Stimulated activated CD4-positive, alpha-beta T cell treated with anti-CD3 and anti-CD28 coated beads, Interleukin-2, amount 100 ng/mL, for 48 hours (primary cell): ENCODE measurements around the gene NDUFV2.
"Not testable (repeated sequence)": the region's sequence is repeated elsewhere in the genome, so short reads cannot be mapped to it uniquely, and the experiment has no call there.

Source experiments
- DNase-seq, 2 donors: peaks; one replicate each; pipeline ENCODE4 v3.0.0-alpha.2; 2020

The NDUFV2 gene

DNA sequence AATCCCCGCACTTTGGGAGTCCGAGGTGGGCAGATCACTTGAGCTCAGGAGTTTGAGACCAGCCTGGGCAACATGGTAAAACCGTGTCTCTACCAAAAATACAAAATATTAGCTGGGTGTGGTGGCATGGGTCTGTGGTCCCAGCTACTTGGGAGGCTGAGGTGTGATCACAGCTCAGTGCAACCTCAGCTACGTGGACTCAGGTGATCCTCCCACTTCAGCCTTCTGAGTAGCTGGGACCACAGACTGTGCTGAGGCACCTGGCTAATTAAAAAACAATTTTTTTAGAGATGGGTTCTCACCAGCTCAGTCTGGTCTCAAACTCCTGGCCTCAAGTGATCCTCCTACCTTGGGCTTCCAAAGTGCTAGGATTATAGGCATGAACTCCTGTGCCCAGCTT is 57.5 kb downstream of the NDUFV2 start:
- DNase-seq: no peak

DNA sequence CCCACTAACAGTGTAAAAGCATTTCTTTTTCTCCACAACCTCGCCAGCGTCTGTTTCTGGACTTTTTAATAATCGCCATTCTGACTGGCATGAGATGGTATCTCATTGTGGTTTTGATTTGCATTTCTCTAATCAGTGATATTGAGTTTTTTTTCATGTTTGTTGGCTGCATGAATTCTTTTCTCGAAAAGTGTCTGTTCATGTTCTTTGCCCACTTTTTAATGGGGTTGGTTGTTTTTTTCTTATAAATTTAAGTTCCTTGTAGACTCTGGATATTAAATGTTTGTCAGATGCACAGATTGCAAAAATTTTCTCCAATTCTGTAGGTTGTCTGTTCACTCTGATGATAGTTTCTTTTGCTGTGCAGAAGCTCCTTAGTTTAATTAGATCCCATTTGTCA is 60.2 kb downstream of the NDUFV2 start:
- DNase-seq: not testable (repeated sequence)

DNA sequence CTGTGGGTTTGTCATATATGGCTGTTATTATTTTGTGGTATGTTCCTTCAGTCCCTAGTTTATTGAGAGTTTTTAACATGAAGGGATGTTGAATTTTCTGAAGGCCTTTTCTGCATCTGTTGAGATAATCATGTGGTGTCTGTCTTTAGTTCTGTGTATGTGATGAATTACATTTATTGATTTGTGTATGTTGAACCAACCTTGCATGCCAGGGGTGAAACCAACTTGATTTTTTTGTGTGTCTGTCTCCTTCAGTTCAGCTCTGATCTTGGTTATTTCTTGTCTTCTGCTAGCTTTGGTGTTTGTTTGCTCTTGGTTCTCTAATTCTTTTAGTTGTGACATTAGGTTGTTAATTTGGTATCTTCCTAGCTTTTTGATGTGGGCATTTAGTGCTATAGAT is 61.6 kb downstream of the NDUFV2 start:
- DNase-seq: not testable (repeated sequence)

DNA sequence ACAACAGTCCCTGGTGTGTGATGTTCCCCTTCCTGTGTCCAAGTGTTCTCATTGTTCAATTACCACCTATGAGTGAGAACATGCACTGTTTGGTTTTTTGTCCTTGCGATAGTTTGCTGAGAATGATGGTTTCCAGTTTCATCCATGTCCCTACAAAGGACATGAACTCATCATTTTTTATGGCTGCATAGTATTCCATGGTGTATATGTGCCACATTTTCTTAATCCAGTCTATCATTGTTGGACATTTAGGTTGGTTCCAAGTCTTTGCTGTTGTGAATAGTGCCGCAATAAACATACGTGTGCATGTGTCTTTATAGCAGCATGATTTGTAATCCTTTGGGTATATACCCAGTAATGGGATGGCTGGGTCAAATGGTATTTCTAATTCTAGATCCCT is 63.4 kb downstream of the NDUFV2 start:
- DNase-seq: not testable (repeated sequence)

DNA sequence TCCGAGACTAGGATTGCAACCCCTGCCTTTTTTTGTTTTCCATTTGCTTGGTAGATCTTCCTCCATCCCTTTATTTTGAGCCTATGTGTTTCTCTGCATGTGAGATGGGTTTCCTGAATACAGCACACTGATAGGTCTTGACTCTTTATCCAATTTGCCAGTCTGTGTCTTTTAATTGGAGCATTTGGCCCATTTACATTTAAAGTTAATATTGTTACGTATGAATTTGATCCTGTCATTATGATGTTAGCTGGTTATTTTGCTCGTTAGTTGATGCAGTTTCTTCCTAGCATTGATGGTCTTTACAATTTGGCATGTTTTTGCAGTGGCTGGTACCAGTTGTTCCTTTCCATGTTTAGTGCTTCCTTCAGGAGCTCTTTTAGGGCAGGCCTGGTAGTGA is 67.0 kb downstream of the NDUFV2 start:
- DNase-seq: not testable (repeated sequence)

DNA sequence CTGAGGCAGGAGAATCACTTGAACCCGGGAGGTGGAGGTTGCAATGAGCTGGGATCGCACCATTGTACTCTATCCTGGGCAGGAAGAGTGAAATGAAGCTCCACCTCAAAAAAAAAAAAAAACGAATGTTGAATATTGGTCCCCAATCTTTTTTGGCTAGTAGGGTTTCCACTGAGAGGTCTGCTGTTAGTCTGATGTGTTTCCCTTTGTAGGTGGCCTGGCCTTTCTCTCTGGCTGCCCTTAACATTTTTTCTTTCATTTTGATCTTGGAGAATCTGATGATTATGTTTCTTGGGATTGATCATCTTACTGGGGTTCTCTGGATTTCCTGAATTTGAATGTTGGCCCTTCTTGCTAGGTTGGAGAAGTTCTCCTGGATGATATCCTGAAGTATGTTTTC is 69.4 kb downstream of the NDUFV2 start:
- not testable (repeated sequence) for DNase-seq

DNA sequence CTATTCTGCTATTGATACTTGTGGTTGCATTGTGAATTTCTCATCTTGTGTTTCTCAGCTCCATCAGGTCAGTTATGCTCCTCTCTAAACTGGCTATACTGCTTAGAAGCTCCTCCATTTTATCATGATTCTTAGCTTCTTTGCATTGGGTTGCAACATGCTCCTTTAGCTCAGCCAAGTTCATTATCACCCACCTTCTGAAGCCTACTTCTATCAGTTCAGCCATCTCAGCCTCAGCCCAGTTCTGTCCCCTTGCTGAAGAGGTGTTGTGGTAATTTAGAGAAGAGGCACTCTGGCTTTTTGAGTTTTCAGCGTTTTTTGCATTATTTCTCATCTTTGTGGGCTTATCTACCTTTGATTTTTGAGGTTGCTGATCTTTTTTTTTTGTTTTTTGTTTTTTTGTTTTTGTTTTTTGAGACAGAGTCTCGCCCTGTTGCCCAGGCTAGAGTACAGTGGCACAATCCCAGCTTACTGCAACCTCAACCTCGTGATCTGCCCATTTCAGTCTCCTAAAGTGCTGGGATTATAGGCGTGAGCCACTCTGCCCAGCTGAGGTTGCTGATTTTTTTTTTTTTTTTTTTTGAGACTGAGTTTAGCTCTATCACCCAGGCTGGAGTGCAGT is 70.1 kb downstream of the NDUFV2 start:
- no peak for DNase-seq

DNA sequence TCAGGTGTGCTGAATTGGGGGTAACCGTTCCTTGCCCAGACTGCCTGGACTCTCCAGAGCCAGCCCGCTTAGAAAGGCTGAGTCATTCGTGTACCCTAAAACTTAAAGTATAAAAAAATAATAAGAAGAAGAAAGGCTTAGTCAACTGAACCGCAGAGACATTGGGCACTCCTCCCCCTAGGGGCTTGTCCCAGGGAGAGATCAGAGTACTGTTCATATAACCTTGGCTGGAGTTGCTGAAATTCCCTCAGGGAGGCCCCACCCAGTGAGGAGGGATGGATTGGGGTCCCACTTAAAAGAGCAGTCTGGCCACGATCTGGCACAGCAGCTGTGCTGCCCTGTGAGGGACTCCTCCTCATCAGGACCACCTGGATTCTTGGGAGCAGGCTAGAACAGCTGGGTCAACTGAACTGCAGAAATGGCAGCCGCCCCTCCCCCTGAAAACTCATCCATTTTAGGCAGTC is 71.3 kb downstream of the NDUFV2 start:
- no peak for DNase-seq

DNA sequence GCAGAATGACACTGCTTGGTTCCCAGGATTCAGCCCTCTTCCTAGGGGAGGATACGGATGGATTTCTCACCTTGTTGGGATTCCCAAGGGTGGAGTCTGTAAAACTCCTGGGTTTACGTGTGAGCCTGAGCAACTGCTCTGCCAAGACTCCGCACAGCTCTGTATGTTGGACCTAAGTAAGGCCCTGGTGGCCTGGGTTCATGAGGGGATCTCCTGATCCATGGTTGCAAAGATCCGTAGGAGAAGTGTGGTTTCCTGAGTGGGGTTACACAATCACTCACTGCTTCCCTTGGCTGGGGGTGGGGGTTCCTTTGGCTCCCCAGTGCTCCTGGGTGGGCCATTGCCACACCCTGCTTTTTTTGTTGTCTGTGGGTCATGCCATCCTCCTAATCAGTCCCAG is 71.8 kb downstream of the NDUFV2 start:
- no peak for DNase-seq

DNA sequence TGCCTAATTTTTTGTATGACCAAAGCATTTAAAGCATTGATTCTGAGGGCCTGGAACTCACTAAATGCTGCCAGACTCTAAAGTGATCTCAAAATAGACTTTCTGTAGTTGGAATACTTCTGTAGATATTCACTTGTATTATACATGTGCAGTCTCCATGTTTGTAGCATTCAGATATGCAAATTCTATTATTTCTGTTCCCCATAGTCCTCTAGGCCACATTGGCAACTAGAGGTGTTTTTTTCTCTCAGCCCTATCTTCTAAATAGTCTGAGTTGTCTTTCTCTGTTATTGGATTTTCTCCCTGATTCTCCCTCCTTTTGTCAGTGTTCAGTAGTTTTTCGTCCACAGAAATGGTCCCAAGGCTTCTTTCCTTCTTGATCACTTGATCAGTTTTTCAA is 72.6 kb downstream of the NDUFV2 start:
- DNase-seq: no peak

DNA sequence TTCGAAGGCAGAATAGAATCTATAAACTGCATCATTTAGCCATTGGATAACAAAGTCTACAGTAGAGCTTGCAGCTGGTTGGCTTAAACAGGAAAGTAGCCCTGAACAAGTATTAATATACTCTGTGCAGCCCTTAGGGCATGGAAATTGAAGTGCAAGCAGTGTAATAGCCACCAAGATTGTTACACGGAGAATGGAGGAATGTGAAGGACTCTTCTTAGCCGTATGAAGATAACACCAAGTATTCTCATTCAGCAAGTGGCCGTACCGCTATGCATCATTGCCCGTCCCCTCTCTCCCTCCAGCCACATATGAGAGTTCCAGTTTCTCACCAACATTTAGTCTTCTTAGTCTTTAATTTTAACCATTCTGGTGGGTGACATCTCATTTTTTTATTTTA is 74.5 kb downstream of the NDUFV2 start:
- no peak for DNase-seq

DNA sequence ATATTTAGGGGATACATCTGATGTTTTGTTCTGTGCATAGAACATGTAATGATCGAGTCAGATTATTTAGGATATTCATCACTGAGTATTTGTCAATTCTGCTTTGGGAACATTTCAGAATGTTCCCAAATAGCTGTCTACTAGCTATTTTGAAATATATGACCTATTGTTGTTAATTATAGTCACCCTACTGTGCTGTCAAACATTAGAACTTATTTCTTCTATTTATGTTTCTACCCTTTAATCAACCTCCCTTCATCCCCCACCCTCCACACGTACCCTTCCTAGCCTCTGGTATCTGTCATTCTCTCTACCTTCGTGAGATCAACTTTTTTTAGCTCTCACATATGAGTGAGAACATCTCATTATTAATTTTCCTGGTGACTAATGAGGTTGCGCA is 75.0 kb downstream of the NDUFV2 start:
- no peak for DNase-seq

DNA sequence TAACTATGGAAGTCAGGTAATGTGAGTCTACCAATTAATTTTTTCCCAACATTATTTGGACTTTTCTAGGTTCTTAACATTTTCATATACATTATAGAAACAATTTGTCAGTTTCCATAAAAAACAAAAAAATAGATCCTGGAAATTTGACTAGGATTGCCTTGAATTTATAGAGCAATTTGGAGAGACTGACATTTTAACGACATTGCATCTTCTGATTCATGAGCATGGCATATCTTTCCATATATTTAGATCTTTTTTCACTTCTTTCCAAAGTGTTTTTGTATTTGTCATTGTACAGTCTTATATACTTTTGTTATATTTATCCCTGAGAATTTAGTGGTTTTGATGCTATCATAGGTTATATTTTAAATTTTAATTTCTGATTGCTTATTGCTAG is 76.1 kb downstream of the NDUFV2 start:
- no peak for DNase-seq

DNA sequence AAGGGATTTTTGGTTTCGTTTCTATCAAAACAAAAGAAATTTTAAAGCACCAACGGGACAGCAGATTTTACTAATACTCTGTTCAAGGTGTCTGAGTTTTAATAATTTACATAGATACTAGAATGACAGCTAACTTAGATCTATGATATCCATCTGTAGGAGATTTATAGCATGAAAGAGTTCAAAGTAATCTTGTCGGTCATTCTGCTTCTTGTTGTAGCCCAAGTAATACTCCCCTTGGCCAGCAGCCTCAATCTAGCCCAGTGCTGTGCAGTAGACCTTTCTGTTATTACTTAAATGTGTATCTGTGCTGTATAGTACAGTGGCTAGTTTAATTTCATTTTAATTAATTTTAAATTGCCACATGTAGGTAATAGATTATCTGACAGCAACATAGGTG is 78.8 kb downstream of the NDUFV2 start:
- no peak for DNase-seq

DNA sequence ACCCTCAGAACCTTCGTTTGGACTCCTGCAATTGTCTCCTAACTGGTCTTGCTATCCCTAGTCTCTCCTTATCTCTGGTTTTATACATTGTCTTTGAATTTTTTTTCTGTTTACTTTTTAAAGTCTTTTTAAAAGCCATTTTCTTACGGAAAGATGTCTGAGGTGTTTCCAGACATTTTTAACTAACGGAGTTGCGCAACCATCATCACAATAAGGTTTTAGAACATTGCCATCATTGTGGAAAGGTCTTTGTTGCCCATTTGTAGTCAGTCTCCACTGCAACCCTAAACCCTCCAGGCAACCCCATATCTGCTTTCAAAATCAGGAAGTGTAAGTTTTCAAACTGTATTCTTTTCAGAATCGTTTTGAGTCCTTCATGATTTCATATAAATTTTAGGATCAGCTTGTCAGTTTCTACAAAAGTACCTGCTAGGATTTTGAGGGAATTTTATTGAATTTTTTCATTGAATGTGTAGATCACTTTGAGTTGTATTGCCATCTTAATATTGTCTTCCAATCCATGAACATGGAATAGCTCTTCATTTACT is 80.4 kb downstream of the NDUFV2 start:
- no peak for DNase-seq
